HT-29 (cell line): ENCODE data around the gene IL1RAPL2. TPM values are rescaled to one million over a fixed set of nuclear protein-coding genes. Genes with fewer than 3 reads are reported as not detected.

Experiments used
- DNase-seq: peaks from one replicate; pipeline ENCODE4 v3.0.0-alpha.2; 2015; ENCODE audit warnings: low spot score
- total RNA-seq: library from RNA; depleted of rRNA; stranded (reverse); fragments of >200 nt; shearing (Covaris generic); gene quantifications from 2 replicates; pipeline ENCODE4 v1.2.3, GENCODE V29; 2014

Gene IL1RAPL2
- total RNA-seq, 1 experiment from 2014 or later, result not detected

- DNase-seq, result no peak
Observed at GRCh38 chrX:105266456-105266855, 700.5 kb downstream of the IL1RAPL2 start.

GRCh38 chrX:105267167-105267566 is 701.2 kb downstream of the IL1RAPL2 start:
- DNase-seq, result no peak

- no peak for DNase-seq
Observed at GRCh38 chrX:105269386-105269785, 703.4 kb downstream of the IL1RAPL2 start.

- DNase-seq, result no peak
Observed at GRCh38 chrX:105273326-105273725, 707.3 kb downstream of the IL1RAPL2 start.

- DNase-seq, result no peak
Observed at GRCh38 chrX:105274091-105274490, 708.1 kb downstream of the IL1RAPL2 start.

- DNase-seq, result no peak
Observed at GRCh38 chrX:105277132-105277531, 711.1 kb downstream of the IL1RAPL2 start.

- DNase-seq, result no peak
Observed at GRCh38 chrX:105282077-105282476, 716.1 kb downstream of the IL1RAPL2 start.

GRCh38 chrX:105297041-105297440 is 731.0 kb downstream of the IL1RAPL2 start:
- no peak for DNase-seq

- DNase-seq, result no peak
Observed at GRCh38 chrX:105299286-105299685, 733.3 kb downstream of the IL1RAPL2 start.

- no peak for DNase-seq
Observed at GRCh38 chrX:105302246-105302645, 736.2 kb downstream of the IL1RAPL2 start.

GRCh38 chrX:105307762-105308161 is 741.8 kb downstream of the IL1RAPL2 start:
- DNase-seq, result no peak

GRCh38 chrX:105313596-105313995 is 747.6 kb downstream of the IL1RAPL2 start:
- no peak for DNase-seq

- no peak for DNase-seq
Observed at GRCh38 chrX:105314458-105314857, 748.5 kb downstream of the IL1RAPL2 start.

GRCh38 chrX:105315248-105315647 is 749.2 kb downstream of the IL1RAPL2 start:
- no peak for DNase-seq

- DNase-seq, result no peak
Observed at GRCh38 chrX:105317117-105317516, 751.1 kb downstream of the IL1RAPL2 start.

- no peak for DNase-seq
Observed at GRCh38 chrX:105323928-105324327, 757.9 kb downstream of the IL1RAPL2 start.

GRCh38 chrX:105328773-105329172 is 762.8 kb downstream of the IL1RAPL2 start:
- DNase-seq, result no peak

- DNase-seq, result no peak
Observed at GRCh38 chrX:105331244-105331643, 765.2 kb downstream of the IL1RAPL2 start.

- DNase-seq, result no peak
Observed at GRCh38 chrX:105347373-105347772, 781.4 kb downstream of the IL1RAPL2 start.

- no peak for DNase-seq
Observed at GRCh38 chrX:105349476-105349875, 783.5 kb downstream of the IL1RAPL2 start.

GRCh38 chrX:105375816-105376215 is 809.8 kb downstream of the IL1RAPL2 start:
- DNase-seq, result no peak

- DNase-seq, result no peak
Observed at GRCh38 chrX:105424729-105425128, 858.7 kb downstream of the IL1RAPL2 start.

- no peak for DNase-seq
Observed at GRCh38 chrX:105451401-105451800, 885.4 kb downstream of the IL1RAPL2 start.

GRCh38 chrX:105458846-105459245 is 892.8 kb downstream of the IL1RAPL2 start:
- DNase-seq, result no peak
